HG03565 (cell line): ENCODE data around the gene VSIG4.

ENCODE experiments used
- ATAC-seq: cut with Tn5 transposase; IDR thresholded peaks from one replicate; pipeline ENCODE4 v1.9.1; 2021; ENCODE audit warnings: mild to moderate bottlenecking, moderate library complexity; ENCODE audit not compliant: unreplicated experiment

Gene VSIG4

DNA sequence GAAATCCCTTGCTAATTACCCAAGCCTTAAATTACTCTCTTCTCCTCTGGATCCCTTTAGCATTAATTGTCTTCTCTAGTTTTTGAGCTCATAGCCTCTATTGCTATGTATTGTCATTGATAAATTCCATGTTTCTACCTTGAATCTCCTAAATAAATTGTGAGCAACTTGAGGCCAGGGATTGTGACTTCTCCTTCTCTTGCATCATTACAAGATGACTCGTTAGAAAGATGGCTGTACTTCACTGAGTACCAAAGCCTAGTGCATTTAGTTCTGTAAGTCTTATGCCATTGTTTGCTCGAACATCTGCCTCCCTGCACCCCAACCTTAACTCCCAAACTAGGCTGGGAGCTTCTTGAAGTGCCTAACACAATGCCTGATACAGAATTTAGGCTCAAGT is 15.3 kb downstream of the VSIG4 start:
- no peak for ATAC-seq

- no peak for ATAC-seq
These were observed 15.8 kb downstream of the VSIG4 start for GRCh38 chrX:66024092-66024467.

GRCh38 chrX:66023385-66024091 is 16.3 kb downstream of the VSIG4 start:
- no peak for ATAC-seq

DNA sequence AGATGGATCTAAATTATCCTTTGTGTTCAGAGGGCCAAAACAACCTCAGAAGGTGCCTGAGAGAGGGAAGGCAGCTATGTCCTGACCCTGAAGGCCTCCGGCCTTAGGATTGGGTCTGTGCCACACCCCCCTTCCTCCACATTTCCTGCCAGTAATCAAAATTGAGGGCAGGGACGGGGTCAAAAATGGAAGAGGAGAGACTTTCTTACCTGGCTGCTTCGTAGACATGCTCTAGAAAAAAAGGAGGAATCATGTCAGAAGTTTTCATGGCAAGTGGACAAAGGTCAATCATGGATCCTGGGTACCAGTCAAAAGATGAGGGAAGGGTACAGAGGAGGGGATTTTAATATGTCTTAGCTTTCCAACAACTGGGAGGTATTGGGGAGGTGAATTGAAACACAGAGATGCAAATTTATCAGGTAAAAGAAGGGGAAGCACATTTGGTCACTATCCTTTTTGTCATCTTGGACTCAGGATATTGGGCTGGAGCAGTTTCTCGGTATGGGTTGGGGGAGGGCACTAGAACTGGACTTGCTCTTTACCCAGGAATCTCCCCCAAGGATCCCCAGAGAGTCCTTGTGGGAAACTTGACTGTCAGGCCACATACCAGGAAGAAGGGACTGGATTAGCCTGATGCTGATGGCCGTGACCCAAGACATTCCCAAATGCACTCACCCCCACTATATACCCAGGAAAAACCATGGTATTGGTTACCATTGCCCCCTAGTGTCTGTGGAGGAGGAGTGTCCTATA is 17.1 kb downstream of the VSIG4 start:
- no peak for ATAC-seq

- ATAC-seq: no peak
These were observed 17.9 kb downstream of the VSIG4 start for GRCh38 chrX:66021765-66022631.

DNA sequence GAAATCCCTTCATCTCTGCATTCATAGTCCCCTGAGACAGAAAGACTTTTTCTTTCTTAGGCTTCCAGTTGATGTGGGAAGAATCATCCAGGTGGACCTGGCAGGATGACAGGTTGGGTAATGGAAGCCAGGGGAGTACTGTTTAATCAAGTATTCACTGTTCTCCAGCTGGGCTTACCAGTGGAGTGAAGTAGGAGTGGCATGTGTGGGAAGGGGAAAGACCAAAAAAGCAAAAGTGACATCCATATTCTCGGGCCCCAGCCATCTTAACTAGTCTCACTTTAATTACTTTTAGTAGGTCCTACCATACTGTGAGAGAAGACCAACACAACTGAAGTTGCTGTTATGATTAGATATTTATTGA is 18.5 kb downstream of the VSIG4 start:
- no peak for ATAC-seq

- ATAC-seq: no peak
These were observed 19.1 kb downstream of the VSIG4 start for GRCh38 chrX:66020631-66021334.

GRCh38 chrX:66019974-66020373 is 19.9 kb downstream of the VSIG4 start:
- ATAC-seq: no peak

- ATAC-seq: no peak
These were observed 20.6 kb downstream of the VSIG4 start for GRCh38 chrX:66019310-66019652.

DNA sequence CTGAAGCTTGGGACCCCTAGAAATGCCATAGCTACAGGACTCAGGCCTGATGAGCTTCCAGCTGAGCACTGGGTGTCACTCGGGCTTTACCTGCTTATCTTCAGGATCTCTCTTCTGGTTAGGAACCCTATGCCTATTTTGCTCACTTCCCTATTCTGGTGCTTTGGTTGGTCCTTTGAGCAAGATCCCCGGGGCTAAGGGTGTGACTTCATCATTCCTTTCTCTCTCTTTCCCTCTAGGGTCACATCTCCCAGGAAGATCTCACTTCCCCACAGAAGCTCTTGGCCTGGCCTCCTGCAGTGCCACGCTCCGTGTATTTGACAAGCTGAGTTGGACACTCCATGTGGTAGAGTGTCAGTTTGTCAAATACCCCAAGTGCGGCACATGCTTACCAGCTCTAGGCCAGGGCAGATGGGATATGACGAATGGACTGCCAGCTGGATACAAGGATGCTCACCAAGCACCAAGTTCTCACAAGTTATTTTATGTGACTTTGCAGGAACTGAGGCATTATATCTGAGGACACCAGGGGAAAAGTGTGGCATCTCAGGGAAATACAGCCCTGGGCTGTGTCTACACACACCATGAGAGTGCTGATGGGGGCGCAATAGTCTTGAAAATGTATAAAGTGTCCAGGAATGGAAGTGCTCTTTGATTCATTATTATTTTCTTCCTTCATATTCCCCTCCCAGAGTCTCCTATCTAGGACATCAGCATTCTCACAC is 21.1 kb downstream of the VSIG4 start:
- ATAC-seq: no peak

DNA sequence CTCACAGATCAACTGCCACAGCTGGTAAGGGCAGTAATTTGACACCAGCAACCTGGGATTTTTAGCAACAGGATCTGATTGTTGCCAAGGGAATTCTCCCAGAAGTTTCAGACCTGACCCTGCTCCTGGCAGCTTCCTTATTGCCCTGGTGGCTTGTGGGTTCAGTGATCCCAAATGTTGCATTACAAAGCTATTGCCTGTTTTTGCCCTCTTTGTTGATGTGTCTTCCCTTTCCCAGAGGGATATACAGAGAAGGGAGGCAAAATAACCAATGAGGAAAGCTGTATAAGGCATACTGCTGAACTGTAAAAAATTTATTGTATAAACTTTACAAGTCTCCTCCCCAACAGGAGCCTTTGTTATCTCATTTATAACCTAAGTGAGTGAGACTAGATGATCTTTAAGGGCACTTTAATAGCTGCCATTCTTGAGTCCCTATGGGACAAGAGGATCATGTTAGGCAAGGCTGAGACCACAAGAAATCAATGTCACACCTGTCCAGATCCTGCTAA is 22.2 kb downstream of the VSIG4 start:
- no peak for ATAC-seq

DNA sequence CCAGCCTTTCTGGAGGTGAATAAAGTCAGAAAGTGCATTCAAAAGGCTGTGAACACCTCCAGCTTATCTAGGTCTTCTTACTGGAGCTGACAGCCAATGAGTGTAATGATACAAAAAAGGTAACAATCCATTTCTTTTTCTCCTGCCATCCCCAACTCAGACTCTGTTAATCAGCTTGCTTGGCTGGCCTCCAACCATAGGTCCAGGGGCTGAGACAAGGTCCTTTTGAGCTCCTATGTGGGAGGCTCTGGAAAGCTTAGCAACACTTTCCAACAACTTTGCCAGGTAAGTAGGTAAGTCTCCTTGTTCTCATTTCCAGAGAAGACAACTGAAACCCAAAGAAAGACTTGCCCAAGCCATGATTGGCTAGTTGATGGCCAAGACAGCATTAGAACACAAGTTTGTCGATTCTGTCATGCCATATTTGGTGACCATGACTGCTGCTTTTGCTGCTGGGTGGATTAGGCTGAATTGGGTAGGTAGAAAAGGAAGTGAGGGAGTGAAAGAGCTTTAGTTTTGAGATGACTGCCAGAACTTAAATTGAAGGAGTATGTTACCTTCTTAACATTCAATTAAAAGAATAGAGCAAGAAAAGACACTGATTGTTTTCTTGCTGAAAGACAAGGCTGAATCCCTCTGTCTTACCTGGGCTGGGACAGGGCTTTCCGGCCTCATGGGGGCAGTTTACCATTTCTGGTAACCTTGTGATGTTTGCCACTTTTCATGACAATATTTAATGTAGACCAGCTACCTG is 22.8 kb downstream of the VSIG4 start:
- ATAC-seq: peak; percentile 23

- peak; percentile 20 for ATAC-seq
These were observed 23.8 kb downstream of the VSIG4 start for GRCh38 chrX:66015900-66016689.

DNA sequence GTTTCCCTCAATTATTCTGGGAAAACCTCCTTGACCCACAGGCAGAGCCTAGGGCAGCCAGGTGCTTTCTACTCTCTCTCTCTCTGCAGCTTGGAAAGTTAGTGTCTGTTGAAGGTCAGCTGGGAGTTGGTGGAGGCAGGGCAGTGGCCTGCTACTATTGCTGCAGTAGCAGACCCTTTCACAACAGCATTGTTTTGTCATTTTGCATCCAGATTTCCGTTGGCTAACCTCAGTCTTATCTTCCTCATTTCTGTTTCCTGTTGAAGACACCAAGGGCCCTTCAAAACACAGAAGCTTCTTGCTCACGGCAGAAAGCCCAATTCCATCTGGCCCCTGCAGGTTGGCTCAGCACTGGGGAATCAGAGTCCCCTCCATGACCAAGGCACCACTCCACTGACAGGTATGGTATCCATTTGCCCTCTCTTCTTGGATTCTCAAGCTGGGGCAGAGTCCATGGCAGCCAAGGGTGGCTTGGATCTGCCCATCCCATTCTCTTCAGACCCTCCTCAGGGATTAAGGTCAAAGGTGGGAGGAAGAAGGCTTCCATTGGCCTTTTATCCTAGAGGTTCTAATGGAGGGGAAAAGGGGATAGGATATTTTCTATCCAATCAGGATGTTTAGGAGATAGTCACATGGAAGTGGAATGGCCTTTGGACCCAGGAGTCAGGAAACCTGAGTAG is 24.6 kb downstream of the VSIG4 start:
- ATAC-seq: peak; percentile 35

DNA sequence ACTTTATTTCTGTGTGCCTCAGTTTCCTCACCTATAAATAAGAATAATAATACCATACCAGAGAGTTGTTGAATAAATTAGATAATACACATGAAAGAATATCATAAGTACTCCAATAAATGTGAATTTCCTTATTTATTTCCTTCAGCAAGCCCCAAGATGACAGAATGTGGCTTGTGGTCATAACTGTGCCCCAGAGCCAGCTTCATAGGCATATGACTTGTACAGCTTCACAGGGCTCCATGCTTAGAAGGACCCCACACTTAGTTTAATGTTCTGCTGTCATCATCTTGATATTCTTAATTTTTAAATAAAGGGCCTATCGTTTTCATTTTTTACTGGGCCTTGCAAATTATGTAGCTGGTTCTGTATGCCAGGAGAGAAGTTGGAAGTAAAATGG is 25.3 kb downstream of the VSIG4 start:
- no peak for ATAC-seq

DNA sequence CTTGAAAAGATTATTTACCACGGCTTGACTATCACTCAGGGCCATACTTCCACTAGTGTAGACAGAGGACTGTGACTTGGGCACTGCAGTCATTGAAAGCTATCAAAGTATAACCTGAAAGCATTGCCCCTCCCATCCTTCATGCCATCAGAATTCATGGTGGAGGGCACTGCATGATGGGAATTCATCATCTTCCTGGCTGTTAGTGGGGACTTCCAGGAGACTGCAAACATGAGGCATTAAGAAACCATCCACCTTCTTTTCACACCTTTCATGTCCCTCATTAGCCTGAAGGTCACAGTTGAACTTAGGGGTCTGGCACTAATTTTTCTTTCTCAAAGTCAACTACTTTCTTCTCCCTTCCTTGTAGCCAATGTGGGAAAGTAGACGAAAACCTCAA is 25.8 kb downstream of the VSIG4 start:
- ATAC-seq: no peak

DNA sequence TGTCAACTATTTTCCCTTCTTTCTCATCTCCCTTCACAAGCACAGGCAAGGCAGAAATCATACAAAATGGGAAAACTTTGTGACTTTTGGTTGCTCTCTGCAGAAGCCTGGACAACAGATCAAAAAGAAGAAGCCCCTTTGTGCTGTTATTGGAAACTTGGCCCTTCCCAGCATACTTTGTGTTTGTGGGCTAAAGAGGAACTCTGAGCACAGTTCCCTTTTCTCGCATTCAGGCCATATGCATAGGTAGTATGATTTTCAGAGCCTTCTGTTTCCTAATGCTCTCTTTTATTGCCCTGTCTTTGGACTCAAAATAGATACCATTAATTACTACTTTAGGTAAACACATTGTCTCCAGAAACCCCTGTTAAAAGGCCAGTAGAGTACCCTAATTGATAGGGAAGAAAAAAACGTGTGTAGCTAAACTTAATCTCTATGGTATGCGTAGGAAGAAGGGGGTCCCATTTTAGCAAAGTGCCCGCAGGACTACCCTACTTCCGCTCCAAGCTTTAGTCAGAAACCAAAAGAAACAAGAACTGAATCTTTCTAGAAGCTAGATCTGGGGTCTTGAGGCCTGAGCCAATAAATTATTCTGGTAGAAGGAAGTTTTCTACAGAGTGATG is 26.6 kb downstream of the VSIG4 start:
- ATAC-seq: no peak

DNA sequence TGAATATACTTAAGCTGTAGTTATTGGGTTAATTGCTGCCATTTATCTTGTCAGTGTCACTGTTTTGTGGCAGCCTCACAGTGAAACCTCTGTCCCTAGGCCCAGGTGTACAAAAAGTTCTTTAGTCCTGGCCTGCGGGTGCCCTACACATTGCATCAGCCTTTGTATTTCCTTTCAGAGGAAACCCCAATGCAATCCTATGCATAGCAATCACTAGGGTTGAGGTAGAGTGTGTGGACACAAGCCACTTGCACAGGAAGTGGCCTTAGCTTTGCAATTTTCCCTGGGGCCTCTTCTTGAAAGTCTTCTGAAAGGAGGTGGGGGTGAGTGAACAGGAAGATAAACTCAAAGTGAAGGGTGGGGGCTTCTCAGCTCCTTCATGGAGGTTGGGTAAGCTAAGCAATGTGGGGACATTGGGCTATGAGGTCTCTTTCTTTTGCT is 27.8 kb downstream of the VSIG4 start:
- ATAC-seq: peak; percentile 43
